Stimulated activated CD8-positive, alpha-beta memory T cell treated with anti-CD3 and anti-CD28 coated beads, Interleukin-2, amount 100 ng/mL, for 48 hours (primary cell): ENCODE measurements around the gene DLG2.

Experiments used
- DNase-seq, 2 donors: peaks; one replicate each; pipeline ENCODE4 v3.0.0-alpha.2; 2020; ENCODE audit warnings: low read depth in 2 of 2

DLG2 gene

DNA sequence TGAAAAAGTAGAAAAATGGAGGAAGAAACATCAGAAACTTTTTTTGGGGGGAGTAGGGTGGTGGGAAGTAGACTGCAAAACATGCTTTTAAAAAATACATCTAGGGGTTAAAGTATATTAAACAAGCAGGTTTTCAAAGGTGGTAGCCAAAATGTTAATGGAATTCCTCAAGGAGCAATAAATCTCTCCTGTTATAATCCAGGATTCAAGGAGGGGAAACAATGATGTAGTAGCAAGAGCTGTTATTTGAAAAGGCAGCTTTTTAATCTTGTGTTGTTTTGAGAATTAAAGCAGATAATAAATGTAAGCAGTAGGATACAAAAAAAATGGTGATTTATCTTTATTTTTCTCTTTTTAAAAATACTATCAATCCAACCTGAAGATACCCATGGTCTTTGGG lies 1604.4 kb downstream of the DLG2 start:
- no peak for DNase-seq

GRCh38 chr11:84022201-84022600 lies 1604.9 kb downstream of the DLG2 start:
- DNase-seq = no peak

DNA sequence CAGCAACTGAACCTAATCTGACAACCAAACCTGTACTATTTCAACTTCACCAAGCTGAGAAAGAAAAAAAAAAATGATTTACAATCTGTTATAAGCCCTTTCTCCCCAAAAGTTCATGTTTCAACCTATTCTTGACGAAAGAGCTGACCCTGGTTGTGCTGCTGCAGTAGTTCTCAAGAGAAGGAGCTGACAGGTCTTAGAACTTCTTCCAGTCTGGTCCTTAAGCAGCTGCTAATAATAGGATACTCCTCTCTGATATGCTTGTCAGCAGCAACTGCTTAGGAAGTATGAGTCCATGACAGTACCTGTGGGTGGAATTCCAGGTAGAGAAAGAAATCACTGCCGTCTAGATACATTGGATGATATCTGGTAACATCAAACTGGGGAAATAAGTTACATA lies 1605.9 kb downstream of the DLG2 start:
- DNase-seq = no peak

- no peak for DNase-seq
Measured at GRCh38 chr11:84019571-84020194, 1607.5 kb downstream of the DLG2 start.

- DNase-seq = no peak
Measured at GRCh38 chr11:84014539-84014938, 1612.6 kb downstream of the DLG2 start.

DNA sequence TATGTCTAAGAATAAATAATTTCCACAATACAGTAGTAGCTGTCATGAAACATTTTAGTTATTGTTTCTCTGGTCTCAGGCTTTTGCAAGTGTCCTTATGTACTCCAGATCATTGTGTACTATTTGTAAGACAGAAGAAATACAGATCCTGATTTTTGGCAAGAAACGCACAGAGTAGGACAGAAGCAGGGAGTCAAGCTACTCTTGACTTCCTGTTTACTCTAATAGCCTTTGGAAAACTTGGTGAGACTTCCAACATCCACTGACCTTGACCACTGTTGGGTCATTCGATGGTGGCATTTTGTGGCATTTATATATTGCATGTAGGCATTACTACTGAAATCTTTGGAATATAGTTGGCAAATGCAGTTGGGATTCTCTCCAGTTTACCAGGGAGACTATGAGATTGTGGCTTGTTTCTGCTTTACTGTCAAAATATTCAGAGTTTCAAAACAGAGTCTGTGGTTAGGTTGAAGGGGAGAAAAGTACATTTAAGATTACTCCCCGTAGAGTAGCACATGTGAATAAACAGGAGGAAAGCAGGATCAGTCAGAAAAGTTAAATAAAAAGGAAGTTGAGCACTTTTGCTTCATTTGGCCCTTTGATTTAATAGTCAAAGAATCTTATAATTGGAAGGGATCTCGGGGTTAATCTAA lies 1614.8 kb downstream of the DLG2 start:
- DNase-seq = no peak

- no peak for DNase-seq
Measured at GRCh38 chr11:84003181-84003580, 1624.0 kb downstream of the DLG2 start.

GRCh38 chr11:83998921-83999320 lies 1628.2 kb downstream of the DLG2 start:
- no peak for DNase-seq

DNA sequence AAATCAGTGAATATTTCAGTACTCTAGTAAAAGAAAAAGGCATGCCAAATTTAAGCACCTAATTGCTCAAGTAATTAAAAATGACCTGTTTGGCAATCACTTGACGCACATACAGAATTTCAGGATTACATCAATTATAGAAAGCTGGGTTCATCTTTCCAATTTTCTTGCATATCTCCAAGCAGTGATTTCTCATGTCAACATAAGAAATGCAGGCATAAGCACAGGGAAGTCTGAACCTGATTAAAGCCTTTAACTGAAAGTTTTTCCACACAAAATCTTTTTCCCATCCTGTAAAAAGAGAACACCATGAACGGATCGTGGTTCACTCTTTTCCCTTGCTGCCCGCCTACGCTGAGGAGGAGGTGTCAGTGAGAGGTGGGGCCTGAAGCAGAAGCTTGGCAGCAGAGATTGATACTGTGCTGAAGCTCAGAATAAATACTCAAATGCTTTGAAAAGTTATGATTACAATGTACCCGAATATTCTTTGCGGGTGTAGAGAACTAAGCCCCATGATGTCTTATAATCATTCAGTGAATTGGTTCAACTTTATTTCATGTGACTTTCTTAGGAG lies 1636.9 kb downstream of the DLG2 start:
- no peak for DNase-seq

GRCh38 chr11:83982825-83983224 lies 1644.3 kb downstream of the DLG2 start:
- no peak for DNase-seq

DNA sequence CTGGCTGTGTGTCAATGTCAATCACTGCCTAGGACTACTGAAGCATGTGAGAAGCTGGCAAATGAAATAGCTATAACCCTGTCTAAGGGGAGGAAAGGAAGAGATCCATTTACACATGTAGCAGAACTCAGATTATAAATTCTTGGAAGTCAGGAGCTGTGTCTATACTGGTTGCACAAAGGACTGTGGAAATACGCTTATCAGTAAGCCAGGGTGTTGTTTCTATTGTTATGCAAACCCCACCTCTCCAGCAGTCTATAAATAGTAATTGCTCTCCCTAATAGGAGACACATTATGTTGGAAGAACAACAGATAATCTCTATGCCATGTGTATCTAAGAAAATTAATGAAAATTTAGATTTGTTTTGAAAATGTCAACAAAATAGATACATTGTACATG lies 1647.6 kb downstream of the DLG2 start:
- no peak for DNase-seq

- no peak for DNase-seq
Measured at GRCh38 chr11:83978942-83979341, 1648.2 kb downstream of the DLG2 start.

DNA sequence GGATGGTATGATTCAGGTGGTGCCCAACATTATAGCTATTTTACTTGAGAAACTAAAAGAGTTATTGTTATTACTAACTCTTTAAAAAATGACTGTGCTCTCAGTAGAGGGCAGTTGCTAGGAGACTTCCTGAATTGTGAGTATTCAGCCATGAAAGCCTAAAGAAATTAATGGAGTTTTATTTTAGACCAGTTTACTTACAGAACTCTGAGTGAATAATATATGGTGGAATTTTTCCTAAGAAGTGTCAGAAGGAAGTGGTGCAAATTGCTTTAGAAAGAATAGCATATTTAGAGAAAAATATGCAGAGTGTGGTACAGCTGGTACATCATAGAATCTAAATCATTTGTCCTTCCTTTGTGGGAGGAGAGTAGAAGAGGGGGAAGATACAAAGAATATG lies 1651.1 kb downstream of the DLG2 start:
- DNase-seq = no peak

DNA sequence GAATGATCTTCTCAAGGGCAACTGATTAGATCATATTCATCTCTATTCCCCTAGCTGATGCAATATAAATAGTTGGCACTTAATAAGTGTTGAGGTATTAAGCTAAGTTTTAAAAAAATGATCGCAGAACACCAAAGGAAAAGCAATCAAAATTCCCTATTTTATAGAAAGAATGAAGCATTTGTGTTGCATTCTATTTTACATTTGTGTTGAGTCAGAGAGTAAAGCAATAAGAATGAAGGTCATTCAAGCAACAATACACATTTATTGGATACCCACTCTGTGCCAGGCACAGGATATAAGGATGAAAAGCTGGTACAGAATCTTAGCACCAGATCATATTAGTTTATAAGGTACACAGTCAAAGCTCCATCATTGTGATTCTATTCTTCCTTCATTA lies 1654.6 kb downstream of the DLG2 start:
- no peak for DNase-seq

DNA sequence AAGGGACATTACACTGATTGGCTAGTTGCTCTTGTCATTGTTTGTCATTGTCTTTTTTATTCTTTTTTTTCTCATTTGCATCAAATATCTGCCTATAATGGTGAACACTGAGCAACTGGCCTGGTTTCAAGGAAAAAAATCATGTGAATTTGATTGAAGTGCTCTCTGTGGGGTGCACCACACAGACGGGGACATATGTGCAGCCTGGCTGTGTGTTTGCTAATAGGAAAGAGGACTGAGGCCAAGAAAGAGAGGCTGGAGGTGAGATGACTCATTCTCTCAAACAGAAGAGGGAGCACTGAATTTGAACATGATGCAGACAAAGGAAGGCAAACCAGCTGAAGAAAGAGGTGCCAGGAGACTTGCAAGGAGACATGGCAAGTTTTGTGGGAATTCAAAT lies 1656.1 kb downstream of the DLG2 start:
- no peak for DNase-seq

DNA sequence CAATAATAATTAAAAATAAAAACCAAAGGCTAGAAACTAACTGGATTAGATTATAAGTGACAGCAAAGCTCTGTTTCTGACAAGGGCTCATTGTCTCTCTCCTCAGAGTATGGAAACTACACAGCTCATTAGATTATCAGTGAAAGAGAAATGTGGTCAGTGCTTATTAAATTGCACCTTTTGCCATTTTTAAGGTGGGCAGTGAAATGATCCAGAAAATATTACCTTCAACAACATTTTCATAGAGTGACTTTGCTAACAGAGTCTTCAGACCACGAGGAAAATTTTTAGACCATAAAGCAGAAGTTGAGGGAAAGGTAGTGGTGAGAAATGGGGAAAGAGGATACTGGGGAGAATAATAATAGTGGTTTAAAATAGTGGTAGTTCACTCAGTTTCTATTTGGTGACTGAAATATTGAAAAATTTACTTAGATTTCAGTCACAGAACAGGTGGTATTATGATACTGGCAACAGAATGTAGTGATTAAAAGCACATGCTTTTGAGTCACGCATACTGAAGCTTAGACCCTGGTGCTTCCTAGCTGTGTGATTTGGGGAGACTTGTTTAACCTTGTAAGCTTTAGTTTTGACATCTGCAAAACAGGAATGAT lies 1657.0 kb downstream of the DLG2 start:
- DNase-seq = no peak

GRCh38 chr11:83957038-83957900 lies 1669.9 kb downstream of the DLG2 start:
- DNase-seq = no peak

GRCh38 chr11:83956119-83956697 lies 1670.9 kb downstream of the DLG2 start:
- no peak for DNase-seq

GRCh38 chr11:83954780-83955179 lies 1672.4 kb downstream of the DLG2 start:
- DNase-seq = no peak

GRCh38 chr11:83951521-83951920 lies 1675.6 kb downstream of the DLG2 start:
- DNase-seq = no peak

DNA sequence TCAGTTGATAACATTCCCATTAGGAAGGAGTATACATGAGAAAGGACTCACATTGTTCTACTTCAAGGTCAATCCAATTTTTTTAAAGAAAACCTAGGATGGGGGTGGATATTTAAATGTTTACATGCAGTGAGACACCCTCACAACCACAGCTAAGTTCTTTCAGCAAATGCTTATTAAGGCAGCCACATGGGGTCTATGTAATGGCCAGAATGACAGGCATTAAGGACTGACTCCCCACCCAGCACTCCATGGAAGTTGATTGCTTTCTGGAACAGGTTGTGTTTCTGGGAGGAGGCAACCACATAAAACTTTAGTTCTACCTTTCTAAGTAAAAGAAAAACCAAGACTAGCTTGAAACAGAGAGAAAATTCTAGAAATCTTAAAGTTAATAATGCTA lies 1678.9 kb downstream of the DLG2 start:
- DNase-seq = no peak

GRCh38 chr11:83945976-83946375 lies 1681.2 kb downstream of the DLG2 start:
- no peak for DNase-seq
